WTC11 (cell line): ENCODE measurements around the gene CD101. TPM values are rescaled to one million over a fixed set of nuclear protein-coding genes. Genes with fewer than 3 reads are reported as not detected.

Experiments used
- ATAC-seq: fragments of 200-7000 bp; cut with Tn5 transposase; 2 replicates; pipeline ENCODE4 v1.10.0; 2021; ENCODE audit warnings: mild to moderate bottlenecking, moderate library complexity
- CTCF ChIA-PET: fragments of 300-600 bp; sonication (Branson Sonifier 250); formaldehyde crosslinking; loops from one replicate; lab custom pipeline; 2021; ENCODE audit warnings: antibody characterized with exemption; lab: Charles Lee
- POLR2A ChIA-PET: fragments of 350-600 bp; sonication (Branson Sonifier 250); formaldehyde crosslinking; loops from one replicate; lab custom pipeline; 2021; ENCODE audit warnings: antibody characterized with exemption; lab: Charles Lee
- DNase-seq: peaks from one replicate; pipeline ENCODE4 v3.0.0; 2021; ENCODE audit warnings: low spot score
- H3K27ac Mint-ChIP-seq: 2 replicates; pipeline ENCODE4 v1.8.0; 2021; ENCODE audit warnings: mixed read lengths
- H3K27me3 Mint-ChIP-seq: 2 replicates; pipeline ENCODE4 v1.8.0; 2021; ENCODE audit warnings: low read depth, mild to moderate bottlenecking, moderate library complexity, mixed read lengths
- H3K36me3 Mint-ChIP-seq: 2 replicates; pipeline ENCODE4 v1.8.0; 2021; ENCODE audit warnings: mixed read lengths
- H3K4me1 Mint-ChIP-seq: 2 replicates; pipeline ENCODE4 v1.8.0; 2022; ENCODE audit warnings: mixed read lengths
- H3K4me3 Mint-ChIP-seq: 2 replicates; pipeline ENCODE4 v1.8.0; 2021; ENCODE audit warnings: mild to moderate bottlenecking, moderate library complexity, mixed read lengths
- H3K9me3 Mint-ChIP-seq: 2 replicates; pipeline ENCODE4 v1.8.0; 2021; ENCODE audit warnings: mixed read lengths
- ATF1 ChIP-seq: sonication (generic); formaldehyde crosslinking; IDR thresholded peaks from 2 replicates; pipeline ENCODE4 v1.8.1; 2023; ENCODE audit warnings: mild to moderate bottlenecking, moderate library complexity, missing genetic modification reagents
- ATF2 ChIP-seq: sonication (generic); formaldehyde crosslinking; IDR thresholded peaks from 2 replicates; pipeline ENCODE4 v1.8.1; 2022; ENCODE audit warnings: low read depth, missing genetic modification reagents, borderline replicate concordance
- CDX4 ChIP-seq: fragments of 250-450 bp; sonication (Bioruptor Pico); IDR thresholded peaks from 2 replicates; pipeline ENCODE4 v1.9.0; 2021; ENCODE audit warnings: moderate library complexity, mild to moderate bottlenecking, inconsistent platforms, borderline replicate concordance
- CREM ChIP-seq: sonication (generic); formaldehyde crosslinking; IDR thresholded peaks from 2 replicates; pipeline ENCODE4 v1.8.1; 2022; ENCODE audit warnings: mild to moderate bottlenecking, missing genetic modification reagents, moderate library complexity
- GABPB1 ChIP-seq: sonication (generic); formaldehyde crosslinking; IDR thresholded peaks from 2 replicates; pipeline ENCODE4 v1.8.1; 2023; ENCODE audit warnings: mild to moderate bottlenecking, missing genetic modification reagents
- MAX ChIP-seq: sonication (generic); formaldehyde crosslinking; IDR thresholded peaks from 2 replicates; pipeline ENCODE4 v1.8.0; 2022; ENCODE audit warnings: mild to moderate bottlenecking, missing genetic modification reagents
- MYBL2 ChIP-seq: sonication (generic); formaldehyde crosslinking; IDR thresholded peaks from 2 replicates; pipeline ENCODE4 v1.8.1; 2023; ENCODE audit warnings: mild to moderate bottlenecking, moderate library complexity, missing genetic modification reagents
- NFE2L1 ChIP-seq: sonication (generic); formaldehyde crosslinking; IDR thresholded peaks from 2 replicates; pipeline ENCODE4 v1.8.1; 2023; ENCODE audit warnings: missing genetic modification reagents
- NFYB ChIP-seq: sonication (generic); formaldehyde crosslinking; conservative IDR thresholded peaks from 2 replicates; pipeline ENCODE4 v1.8.0; 2022; ENCODE audit warnings: low read depth, missing genetic modification reagents
- PRRX2 ChIP-seq: fragments of 250-450 bp; sonication (Bioruptor Pico); IDR thresholded peaks from 2 replicates; pipeline ENCODE4 v1.8.0; 2021; ENCODE audit warnings: mild to moderate bottlenecking
- ZBTB21 ChIP-seq: sonication (generic); formaldehyde crosslinking; IDR thresholded peaks from 2 replicates; pipeline ENCODE4 v1.8.1; 2023; ENCODE audit warnings: mild to moderate bottlenecking, missing genetic modification reagents, borderline replicate concordance
- ZNF263 ChIP-seq: sonication (generic); formaldehyde crosslinking; IDR thresholded peaks from 2 replicates; pipeline ENCODE4 v1.8.1; 2022; ENCODE audit warnings: low read depth, mild to moderate bottlenecking, moderate library complexity, missing genetic modification reagents
- ZNF317 ChIP-seq: sonication (generic); formaldehyde crosslinking; IDR thresholded peaks from 2 replicates; pipeline ENCODE4 v1.8.1; 2023; ENCODE audit warnings: low read depth, mild to moderate bottlenecking, moderate library complexity, missing genetic modification reagents, borderline replicate concordance
- ZNF396 ChIP-seq: fragments of 250-450 bp; sonication (Bioruptor Pico); IDR thresholded peaks from 2 replicates; pipeline ENCODE4 v1.8.0; 2021; ENCODE audit warnings: mild to moderate bottlenecking, moderate library complexity, borderline replicate concordance
- ZNF532 ChIP-seq: fragments of 250-450 bp; sonication (Bioruptor Pico); IDR thresholded peaks from 2 replicates; pipeline ENCODE4 v1.9.0; 2021; ENCODE audit warnings: mild to moderate bottlenecking, borderline replicate concordance
- ZNF671 ChIP-seq: fragments of 250-450 bp; sonication (Bioruptor Pico); IDR thresholded peaks from 2 replicates; pipeline ENCODE4 v1.8.0; 2021; ENCODE audit warnings: mild to moderate bottlenecking
- total RNA-seq: library from RNA; stranded (reverse); gene quantifications from 3 replicates; pipeline ENCODE4 v1.2.3, GENCODE V29; 2021
- TF ChIP-seq, protein P1 (sequence below): fragments of 250-450 bp; sonication (Bioruptor Pico); IDR thresholded peaks from 2 replicates; pipeline ENCODE4 v1.9.0; 2021; ENCODE audit warnings: mild to moderate bottlenecking
- TF ChIP-seq, protein P2 (sequence below): fragments of 250-450 bp; sonication (Bioruptor Pico); conservative IDR thresholded peaks from 2 replicates; pipeline ENCODE4 v1.9.0; 2021; ENCODE audit warnings: mild to moderate bottlenecking
- TF ChIP-seq, protein P3 (sequence below): fragments of 250-450 bp; sonication (Bioruptor Pico); IDR thresholded peaks from 2 replicates; pipeline ENCODE4 v1.8.0; 2021; ENCODE audit warnings: mild to moderate bottlenecking

CD101 gene
- total RNA-seq, 1 experiment from 2014 or later, result 1.4 TPM

DNA sequence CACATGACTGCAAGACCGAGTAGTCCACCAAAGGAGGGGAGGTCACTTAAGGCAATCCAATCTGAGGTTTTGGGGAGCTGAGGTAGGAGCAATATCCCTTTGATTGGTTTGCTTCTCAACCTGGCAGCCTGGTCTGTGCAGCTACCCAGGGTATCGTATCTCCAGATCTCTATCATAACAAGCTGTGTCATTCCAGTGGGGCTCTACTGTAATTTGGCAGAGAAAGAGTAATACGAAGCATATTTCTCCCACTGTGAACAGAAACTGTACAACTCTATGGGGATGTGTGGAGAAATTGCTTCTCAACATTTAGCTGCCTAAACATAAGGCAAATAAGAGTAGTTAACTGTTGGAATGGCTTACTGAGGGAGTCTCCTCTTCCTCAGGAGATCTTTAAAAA is 20.6 kb downstream of the CD101 start (continued):
- TF ChIP-seq, protein P1, sequence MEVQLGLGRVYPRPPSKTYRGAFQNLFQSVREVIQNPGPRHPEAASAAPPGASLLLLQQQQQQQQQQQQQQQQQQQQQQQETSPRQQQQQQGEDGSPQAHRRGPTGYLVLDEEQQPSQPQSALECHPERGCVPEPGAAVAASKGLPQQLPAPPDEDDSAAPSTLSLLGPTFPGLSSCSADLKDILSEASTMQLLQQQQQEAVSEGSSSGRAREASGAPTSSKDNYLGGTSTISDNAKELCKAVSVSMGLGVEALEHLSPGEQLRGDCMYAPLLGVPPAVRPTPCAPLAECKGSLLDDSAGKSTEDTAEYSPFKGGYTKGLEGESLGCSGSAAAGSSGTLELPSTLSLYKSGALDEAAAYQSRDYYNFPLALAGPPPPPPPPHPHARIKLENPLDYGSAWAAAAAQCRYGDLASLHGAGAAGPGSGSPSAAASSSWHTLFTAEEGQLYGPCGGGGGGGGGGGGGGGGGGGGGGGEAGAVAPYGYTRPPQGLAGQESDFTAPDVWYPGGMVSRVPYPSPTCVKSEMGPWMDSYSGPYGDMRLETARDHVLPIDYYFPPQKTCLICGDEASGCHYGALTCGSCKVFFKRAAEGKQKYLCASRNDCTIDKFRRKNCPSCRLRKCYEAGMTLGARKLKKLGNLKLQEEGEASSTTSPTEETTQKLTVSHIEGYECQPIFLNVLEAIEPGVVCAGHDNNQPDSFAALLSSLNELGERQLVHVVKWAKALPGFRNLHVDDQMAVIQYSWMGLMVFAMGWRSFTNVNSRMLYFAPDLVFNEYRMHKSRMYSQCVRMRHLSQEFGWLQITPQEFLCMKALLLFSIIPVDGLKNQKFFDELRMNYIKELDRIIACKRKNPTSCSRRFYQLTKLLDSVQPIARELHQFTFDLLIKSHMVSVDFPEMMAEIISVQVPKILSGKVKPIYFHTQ (CRISPR knock-in tag), result no peak
- no peak for TF ChIP-seq ATF1 (CRISPR knock-in tag)
- TF ChIP-seq CREM (CRISPR knock-in tag), result no peak
- TF ChIP-seq, protein P2, sequence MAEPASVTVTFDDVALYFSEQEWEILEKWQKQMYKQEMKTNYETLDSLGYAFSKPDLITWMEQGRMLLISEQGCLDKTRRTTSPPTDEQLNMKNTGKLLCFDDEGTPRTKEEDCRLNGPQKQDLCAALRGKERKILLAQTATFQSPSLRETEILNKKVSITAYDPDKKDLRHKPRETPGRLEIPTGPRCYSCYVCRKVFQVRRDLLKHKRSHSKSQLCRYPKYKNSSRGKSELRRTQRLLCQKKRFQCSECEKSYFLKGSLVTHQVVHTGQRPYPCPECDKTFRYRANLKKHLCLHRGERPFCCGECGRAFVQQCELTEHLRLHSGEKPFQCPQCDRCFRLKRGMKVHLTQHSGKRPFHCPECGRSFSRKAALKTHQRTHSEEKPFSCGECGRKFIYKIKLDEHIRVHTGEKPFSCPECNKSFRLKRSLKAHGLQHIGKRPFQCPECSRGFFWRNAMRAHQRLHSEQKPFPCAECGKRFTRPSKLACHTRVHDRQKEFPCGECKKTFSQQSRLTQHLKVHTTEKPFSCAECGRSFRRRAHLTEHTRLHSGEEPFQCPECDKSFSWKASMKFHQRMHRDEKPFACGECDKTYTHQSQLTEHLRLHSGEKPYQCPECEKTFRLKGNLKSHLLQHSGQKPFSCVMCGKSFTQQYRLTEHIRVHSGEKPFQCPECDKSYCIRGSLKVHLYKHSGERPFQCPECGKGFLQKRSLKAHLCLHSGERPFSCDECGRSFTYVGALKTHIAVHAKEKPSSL, result no peak
- TF ChIP-seq ZNF532 (CRISPR knock-in tag), result no peak
- TF ChIP-seq NFE2L1, result no peak
- no peak for TF ChIP-seq MAX (CRISPR knock-in tag)
- TF ChIP-seq, all 79 proteins: peak for 0

GRCh38 chr1:117025568-117025967 is 24.0 kb downstream of the CD101 start:
- Mint-ChIP-seq H3K27me3 (no peaks in the 10 kb centered on the region; the same call in 1 of the 2 replicates), H3K36me3 (no peaks in the 10 kb centered on the region), H3K4me3 (no peak overlapping the region), H3K9me3 (no peaks in the 10 kb centered on the region), H3K4me1 (no peaks in the 10 kb centered on the region), H3K27ac (no peak overlapping the region)
- CTCF ChIA-PET, result interaction anchor here (1.0 kb wide), 1 partner anchor 288 kb away, joined by 3 read pairs; no protein-coding TSS in a partner anchor
- ATAC-seq (no peak), DNase-seq (no peak)
- TF ChIP-seq MYBL2 (CRISPR knock-in tag), result no peak
- TF ChIP-seq, protein P3, sequence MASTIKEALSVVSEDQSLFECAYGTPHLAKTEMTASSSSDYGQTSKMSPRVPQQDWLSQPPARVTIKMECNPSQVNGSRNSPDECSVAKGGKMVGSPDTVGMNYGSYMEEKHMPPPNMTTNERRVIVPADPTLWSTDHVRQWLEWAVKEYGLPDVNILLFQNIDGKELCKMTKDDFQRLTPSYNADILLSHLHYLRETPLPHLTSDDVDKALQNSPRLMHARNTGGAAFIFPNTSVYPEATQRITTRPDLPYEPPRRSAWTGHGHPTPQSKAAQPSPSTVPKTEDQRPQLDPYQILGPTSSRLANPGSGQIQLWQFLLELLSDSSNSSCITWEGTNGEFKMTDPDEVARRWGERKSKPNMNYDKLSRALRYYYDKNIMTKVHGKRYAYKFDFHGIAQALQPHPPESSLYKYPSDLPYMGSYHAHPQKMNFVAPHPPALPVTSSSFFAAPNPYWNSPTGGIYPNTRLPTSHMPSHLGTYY (CRISPR knock-in tag), result no peak
- no peak for TF ChIP-seq GABPB1 (CRISPR knock-in tag)
- no peak for TF ChIP-seq ZNF263
- POLR2A ChIA-PET, result no interaction called here

GRCh38 chr1:117026361-117026760 is 24.8 kb downstream of the CD101 start:
- ATAC-seq, result no peak
- H3K27ac Mint-ChIP-seq, result no peak overlapping the region

More at GRCh38 chr1:117026361-117026760, 24.8 kb downstream of the CD101 start:
- TF ChIP-seq ATF2, result no peak
- TF ChIP-seq NFYB (CRISPR knock-in tag), result no peak
- no peak for TF ChIP-seq ZNF317 (CRISPR knock-in tag)
- no peak for TF ChIP-seq PRRX2 (CRISPR knock-in tag)
- TF ChIP-seq CDX4 (CRISPR knock-in tag), result no peak
- no peak for TF ChIP-seq ZBTB21 (CRISPR knock-in tag)
- TF ChIP-seq ZNF396, result no peak
- no peak for TF ChIP-seq ZNF671 (CRISPR knock-in tag)
- Mint-ChIP-seq H3K4me1 (no peaks in the 10 kb centered on the region), H3K4me3 (no peak overlapping the region), H3K27me3 (no peaks in the 10 kb centered on the region; the same call in 1 of the 2 replicates), H3K9me3 (no peaks in the 10 kb centered on the region), H3K36me3 (no peaks in the 10 kb centered on the region)
- no peak for DNase-seq
- CTCF ChIA-PET, result no interaction called here
- POLR2A ChIA-PET, result no interaction called here
